Stimulated activated CD4-positive, alpha-beta T cell treated with anti-CD3 and anti-CD28 coated beads, Interleukin-12 subunit alpha, Interleukin-12 subunit beta, amount 100 ng/mL, for 24 hours (primary cell): ENCODE results near the gene MUTYH.
"Not testable (repeated sequence)": the region's sequence is repeated elsewhere in the genome, so short reads cannot be mapped to it uniquely, and the experiment has no call there.

ENCODE experiments used
- DNase-seq, 2 experiments: peaks; one replicate each; pipeline ENCODE4 v3.0.0-alpha.2; 2020; ENCODE audit warnings: low read depth in 2 of 2

Gene MUTYH

DNA sequence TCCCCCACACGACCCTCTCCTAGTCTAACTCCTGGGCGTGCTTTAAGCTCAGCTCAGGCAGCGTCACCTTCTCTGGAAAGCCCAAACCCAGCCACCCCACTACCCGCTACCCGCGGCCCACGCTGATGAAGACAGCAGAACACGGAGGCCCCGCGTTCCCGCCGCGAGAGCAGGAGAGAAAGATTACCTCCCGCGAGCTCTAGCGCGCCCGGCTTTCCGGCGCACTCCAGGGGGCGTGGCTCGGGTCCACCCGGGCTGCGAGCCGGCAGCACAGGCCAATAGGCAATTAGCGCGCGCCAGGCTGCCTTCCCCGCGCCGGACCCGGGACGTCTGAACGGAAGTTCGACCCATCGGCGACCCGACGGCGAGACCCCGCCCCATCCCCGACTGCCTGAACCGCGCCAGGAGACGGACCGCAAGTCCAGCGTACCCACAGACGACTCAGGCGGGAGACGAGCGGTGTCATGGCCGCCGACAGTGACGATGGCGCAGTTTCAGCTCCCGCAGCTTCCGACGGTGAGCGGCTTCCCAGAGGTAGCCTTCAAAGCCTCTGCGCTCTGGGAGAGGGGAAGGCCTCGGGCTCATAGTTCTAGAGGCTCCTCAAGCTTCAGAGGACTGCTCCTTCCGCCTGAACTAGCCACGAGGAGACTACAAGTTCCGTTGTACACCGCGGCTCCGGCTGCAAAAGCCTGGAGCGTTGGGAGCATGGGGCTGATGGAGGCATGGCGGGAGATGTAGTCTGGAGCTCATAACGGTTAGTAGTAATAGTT is at the start of gene MUTYH, which contains the start of gene TOE1:
MUTYH (minus strand) TSS at position 652 of the 770 bp plus-strand sequence. CDS start 5,935 bp downstream, outside the sequence.
TOE1 (plus strand) TSS at position 382 of the 770 bp plus-strand sequence; CDS start at position 465, 83 bp downstream.
- peak; percentile 89 to 99 for DNase-seq

DNA sequence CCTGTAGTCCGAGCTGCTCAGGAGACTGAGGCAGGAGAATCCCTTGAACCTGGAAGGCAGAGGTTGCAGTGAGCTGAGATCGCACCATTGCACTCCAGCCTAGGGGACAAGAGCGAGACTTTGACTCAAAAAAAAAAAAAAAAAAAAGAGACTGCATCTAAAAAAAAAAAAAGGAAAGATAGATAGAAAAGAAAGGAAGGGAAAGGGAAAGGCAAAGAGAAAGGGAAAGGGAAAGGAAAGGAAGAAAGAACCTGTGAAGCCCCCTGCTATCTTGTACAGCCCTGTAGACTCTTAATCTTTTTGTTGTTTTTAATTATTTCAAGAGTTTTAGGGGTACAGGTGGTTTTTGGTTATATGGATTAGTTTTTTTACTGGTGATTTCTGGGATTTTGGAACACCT is 46.0 kb upstream of the MUTYH start:
- no peak for DNase-seq

DNA sequence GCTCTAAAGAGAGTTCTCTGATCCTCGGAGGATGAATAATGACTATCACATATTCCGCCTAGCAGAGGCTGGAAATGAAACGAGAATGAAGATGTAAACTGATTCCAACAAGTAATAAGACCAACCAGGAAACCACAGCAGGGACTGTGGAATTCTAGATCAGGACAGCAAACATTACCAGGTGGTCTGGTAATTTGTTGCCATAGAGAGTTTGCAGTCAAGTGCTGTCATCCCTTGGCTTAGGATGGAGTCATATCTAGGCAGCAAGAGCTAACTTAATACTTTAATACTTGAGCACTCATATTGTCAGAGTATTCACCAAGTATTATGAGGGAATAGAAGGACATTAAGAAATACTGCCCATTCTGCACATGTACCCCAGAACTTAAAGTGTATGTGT is 45.1 kb upstream of the MUTYH start:
- DNase-seq, result no peak

DNA sequence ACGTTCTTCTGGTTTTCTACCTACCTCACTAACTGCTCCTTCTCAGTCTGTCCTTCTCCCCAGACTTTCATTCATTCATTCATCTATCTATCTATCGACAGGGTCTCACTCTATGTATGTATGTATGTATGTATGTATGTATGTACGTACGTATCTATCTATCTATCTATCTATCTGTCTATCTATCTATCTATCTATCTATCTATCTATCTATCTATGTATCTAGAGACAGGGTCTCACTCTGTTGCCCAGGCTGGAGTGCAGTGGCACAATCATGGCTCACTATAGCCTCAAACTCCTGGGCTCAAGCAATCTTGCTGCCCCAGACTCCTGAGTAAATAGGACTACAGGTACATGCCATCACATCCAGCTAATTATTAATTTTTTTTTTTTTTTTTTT is 44.0 kb upstream of the MUTYH start:
- not testable (repeated sequence) for DNase-seq

DNA sequence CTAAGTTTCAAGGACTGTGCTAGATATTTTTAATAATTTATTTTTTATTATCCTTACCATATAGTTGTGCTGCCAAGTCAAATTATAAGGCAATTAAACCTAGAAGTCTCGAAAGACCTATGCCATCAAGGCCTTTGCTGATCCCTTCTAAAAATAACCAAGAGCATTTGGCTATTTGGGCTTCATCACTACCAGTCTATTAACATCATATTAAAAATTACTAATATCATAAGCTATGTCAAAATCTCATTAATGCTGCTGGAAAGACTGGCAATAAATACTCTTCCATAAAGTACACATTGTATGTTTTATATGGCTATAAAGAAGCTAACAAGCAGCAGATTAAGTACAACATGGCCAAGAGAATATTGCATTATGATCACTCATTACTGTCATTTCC is 43.0 kb upstream of the MUTYH start:
- no peak for DNase-seq

DNA sequence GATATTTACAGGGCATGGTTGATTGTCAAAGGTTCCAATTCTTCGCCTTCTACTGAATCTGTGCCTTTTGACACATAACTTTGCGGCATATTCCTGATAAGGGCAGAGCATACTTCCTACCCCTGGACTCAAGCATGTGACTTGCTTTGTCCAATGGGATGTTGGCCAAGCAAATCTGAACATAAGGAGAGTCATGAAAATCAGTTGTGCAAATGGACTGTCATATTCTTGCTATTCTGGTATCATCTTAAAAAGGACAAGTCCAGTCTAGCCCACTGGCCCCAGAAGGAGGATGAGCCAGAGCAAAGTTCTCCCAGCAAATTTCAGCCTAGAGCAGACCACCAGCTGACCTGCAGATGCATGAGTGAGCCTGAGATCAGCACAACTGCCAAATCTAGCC is 41.0 kb upstream of the MUTYH start:
- DNase-seq, result no peak

DNA sequence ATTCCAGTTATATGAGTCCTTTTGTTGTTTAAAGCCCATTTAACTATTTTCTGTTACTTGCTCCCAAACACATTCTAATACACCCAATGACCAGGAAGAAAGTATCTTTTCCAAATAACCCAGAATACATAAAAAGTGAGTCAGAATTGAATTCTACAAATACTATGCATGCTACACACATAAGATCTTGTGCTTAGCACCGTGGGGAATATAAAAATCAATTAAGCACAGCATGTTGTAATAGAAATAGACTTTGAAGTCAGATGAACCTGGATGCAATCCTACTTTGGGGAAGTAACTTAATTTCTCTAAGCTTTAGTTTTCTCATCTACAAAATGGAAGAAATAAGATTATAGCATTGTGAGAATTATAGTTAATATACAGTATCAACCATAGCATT is 40.5 kb upstream of the MUTYH start:
- DNase-seq, result no peak

DNA sequence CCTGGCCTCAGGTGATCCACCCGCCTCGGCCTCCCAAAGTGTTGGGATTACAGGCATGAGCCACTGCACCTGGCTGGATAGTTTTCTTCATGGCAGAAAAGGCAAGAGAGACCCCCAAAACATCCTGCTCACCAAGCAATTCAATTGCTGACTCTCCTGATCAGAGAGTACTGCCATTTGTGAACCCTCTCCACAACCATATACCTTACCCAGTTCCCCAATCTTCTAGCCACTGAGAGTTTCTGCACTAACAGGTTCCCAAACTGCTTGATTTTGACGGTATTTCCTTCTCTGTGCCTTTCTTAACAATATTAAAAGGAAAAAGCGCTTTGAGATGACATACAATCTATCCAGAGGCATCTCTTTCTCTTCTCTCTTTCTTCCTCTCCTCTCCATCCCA is 39.9 kb upstream of the MUTYH start:
- no peak for DNase-seq

DNA sequence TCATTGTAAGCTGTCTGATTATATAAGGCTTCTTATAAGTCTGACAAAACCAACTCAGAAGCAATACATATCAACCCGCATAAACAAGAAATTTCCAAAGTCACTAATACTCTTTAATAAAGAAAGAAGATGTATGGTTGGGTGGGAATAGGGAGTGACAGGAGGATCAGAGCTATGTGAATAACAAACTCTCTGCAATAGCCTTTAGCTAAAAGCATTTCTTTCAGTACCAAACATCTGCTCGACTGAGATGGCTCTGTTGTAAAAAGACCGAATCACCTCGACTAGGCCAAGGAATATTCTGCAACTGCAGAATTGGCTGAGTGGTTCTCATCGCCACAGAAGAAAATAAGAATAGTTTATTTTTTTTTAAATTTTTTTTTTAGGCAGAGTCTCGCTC is 39.3 kb upstream of the MUTYH start:
- no peak for DNase-seq

DNA sequence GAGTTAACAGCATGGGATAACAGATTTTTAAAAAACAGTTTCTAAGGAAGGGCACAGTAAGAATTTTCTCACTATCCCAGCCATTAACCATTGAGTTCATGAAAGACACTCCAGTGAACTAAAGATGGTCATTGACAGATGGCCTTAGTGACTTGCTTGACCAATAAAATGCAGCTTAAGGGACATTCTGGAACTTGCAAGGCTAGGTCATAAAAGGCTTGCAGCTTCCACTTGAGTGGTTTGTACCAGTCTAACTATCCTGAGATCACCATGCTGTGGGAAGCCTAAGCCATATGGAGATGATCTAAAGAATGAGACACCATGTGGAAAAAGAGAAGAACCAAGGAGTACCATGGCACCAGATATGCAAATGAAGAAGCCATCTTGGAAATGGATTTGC is 37.9 kb upstream of the MUTYH start:
- DNase-seq, result no peak

DNA sequence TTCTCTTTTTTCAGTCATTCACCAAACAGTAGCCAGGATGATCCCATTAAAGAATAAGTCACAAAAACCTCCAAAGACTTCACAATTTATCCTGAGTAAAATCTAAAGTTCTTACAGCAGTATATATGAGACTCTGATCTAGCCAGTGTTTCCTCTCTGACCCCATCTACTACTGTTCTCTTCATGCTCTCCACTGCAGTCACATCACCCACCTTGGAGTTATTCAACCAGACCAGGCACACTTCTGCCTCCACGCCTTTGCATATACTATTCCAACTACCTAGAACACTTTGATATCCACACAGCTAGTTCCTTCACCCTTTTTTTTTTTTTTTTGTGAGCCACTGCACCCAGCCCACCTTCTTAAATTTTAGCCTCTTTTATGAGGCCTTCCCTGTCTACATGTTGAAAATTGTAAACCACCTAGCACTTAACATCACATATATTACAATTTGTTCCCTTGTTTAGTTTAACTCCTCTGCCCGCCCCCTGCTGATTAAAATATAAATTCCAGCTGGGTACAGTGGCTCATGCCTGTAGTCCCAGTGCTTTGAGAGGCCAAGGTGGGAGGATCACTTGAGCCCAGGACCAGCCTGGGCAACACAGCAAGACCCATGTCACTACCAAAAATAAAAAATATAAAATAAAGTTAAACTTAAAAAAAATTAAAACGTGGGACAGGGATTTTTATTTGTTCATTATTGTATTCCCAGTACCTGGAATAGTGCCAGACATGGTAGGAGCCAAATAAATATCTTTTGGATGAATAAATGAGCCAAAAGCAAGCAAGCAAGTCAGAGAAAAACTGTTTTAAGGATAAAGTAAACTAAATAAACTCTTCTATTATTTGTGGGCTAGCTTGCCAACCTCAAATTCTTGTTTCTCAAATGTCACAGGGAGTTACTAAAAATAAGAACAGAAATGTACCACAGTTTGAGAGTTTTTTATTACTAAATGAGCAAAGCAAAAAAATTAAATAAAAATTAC is 35.2 kb upstream of the MUTYH start:
- DNase-seq, result no peak

DNA sequence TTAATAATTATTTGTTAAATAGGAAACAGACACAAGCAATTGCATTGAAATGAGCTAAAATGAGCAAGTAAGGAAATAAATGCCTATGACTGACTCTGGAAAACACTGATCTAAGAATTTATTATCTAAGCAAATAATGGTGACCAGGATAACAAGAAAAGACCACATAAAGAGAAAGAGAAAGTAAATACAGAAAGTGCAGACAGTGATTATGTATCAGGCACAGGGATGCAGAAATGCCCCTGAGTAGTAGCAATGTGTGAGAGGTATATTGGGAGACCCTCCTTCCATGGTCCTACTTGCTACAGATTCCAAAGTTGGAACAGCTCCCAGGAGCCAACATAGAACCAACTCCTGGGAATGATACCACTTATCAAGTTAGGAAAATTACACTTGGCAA is 33.3 kb upstream of the MUTYH start:
- DNase-seq, result no peak

DNA sequence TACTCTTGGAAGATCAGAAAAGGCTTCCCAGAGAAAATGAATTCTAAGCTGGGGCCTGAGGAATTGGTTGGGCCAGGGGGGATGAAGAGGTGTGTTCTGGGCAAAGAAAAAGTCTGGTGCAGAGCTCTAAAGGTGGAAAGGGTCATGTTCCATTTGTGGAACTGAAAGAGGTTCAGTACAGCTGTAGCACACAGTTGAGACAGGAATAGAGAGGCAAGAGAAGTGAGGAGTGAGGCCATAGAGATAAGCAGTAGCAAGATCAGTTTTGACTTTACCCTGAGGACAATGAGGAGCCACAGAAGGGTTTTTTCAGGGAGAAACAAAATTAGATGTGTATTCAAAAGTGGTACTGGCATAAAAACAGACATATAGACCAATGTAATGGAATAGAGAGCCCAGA is 30.3 kb upstream of the MUTYH start:
- no peak for DNase-seq

DNA sequence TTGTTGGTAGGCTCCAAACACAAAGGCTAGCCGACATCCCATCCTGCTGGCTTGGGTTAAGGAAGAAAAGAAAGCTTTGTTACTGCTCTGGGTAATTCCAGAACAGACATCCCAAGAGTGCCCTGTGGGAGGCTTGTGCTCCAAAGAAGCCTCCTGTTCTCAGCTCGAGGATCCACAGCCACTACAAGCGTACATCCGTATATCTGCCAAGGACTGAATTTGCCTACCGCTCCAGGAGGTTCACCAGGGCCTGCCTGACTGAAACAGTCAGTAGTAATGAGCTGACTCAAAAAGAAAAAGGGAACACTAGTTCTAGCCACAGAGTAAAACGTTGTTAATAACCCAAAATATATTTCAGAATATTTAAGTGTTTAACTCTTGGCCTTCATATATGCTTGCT is 24.8 kb upstream of the MUTYH start:
- DNase-seq, result no peak

DNA sequence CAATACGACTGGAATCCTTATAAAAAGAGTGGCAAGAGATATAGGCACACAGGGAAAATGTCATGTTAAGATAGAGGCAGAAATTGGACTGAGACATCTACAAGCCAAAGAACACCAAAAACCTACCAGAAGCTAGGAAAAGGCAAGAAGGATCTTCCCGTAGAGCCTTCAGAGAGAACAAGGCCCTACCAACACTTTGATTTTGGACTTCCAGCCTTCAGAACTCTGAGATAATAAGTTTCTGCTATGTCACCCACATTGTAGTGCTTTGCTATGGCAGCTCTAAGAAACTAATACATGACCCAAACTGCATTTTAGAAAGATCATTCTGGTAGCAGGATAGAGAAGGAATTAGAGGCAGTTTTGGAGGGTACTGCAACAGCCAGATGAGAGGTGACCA is 24.1 kb upstream of the MUTYH start:
- DNase-seq, result no peak

DNA sequence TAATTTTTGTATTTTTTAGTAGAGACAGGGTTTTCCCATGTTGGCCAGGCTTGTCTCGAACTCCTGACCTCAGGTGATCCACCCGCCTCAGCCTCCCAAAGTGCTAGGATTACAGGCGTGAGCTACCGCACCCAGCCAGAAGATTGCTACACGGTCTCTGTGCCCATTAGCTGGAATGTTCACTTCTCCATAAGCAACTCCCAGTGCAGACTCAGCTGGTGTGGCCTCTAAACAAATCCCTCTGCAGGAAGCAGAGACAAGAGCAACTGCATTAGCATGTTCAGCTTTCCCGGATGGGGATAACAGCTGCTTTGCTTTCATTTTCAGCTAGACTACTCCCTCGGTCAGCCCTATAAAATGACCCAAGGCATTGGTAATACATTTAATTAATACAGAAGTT is 20.7 kb upstream of the MUTYH start:
- not testable (repeated sequence) for DNase-seq

DNA sequence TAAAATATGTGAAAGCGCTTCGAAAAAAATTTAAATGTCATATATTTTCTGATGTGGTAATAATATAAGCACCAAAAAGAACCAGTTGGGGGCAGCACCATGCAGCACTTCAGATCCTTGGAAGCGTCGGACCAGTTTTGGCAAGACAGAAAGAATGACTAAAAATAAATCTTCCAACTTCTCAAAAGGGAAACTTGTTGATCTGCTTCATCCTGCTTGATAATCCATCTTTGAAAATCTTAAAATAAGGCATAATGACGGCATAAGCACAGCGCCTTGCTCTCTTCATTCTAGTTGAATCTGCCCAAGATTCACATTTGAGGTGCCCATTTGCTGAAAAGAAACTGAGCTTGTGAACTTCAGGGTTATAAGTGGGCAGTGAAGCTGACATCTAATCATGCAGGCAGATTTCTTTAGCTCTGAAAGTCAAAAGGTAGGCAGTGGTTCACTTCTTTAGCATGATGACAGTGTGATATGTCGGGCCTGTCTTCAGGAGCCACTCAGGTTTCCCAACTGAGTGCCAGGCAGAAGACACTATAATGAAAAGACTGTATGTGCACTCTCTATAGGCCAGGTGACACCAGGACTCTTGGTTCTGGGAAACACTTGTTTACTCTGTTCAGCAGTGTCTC is 19.8 kb upstream of the MUTYH start:
- DNase-seq, result peak in 1 of 2 experiments; percentile 50

DNA sequence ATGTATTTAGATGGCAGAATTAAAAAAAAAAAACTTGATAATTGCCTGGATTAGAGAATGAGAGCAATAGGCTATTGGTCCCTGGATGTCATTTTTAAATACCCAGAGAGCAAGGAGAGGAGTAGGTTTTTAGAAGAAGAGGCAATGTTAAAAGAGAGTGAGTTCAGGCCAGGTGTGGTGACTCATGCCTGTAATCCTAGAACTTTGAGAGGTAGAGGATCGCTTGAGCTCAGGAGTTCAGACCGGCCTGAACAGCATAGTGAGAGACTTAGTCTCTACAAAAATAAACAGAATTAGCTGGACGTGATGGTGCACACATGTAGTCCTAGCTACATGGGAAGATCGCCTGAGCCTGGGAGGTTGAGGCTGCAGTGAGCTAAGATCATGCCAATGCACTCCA is 15.9 kb upstream of the MUTYH start:
- no peak for DNase-seq

DNA sequence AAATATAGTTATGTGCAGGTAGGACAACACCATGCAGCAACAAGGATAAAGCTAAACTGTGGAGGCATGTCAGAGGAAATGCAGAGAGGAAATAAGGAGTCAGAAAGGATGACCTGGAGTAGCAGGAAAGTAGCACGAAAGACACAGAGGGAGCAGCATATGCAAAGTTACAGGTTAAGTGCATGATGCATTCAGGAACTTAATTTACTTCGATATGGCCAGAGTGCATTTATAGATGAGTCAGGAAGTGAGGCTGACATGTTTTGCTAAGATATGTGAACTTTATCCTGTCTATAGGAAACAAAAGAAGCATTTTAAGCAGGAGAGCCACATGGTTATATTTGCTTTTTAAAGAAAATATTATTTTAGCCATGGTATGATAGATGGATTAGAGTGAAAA is 15.4 kb upstream of the MUTYH start:
- no peak for DNase-seq

DNA sequence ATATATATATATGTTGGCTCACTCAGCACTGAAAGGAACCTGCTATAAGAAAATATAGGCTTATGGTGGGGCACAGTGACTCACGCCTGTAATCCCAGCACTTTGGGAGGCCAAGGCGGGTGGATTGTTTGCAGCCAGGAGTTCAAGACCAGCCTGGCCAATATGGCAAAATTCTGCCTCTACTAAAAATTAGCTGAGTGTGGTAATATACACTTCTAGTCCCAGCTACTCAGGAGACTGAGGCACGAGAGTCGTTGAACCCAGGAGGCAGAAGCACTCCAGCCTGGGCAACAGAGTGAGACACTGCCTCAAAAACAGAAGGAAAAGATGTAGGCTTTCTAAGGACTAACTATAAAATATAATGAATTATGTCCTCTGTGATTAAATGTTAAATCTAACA is 14.6 kb upstream of the MUTYH start:
- no peak for DNase-seq

DNA sequence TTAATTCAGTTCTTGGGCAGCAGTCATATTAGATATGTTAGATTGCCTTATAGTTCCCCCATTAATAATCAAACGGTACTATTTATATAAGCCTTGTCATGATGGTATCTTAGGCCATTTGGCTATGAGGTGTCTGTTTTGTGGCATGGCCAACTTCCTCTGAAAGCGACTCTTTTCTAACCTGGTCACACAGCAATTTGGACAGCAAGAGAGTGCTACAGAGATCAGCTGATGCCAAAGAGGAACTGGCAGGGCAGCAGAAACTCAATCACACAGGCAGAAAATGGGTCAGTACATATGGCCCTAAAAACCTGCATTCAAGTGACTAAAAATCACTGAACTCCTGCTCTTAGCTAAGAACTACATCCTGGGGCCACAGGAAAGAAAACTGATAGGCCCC is 13.4 kb upstream of the MUTYH start:
- DNase-seq, result no peak

DNA sequence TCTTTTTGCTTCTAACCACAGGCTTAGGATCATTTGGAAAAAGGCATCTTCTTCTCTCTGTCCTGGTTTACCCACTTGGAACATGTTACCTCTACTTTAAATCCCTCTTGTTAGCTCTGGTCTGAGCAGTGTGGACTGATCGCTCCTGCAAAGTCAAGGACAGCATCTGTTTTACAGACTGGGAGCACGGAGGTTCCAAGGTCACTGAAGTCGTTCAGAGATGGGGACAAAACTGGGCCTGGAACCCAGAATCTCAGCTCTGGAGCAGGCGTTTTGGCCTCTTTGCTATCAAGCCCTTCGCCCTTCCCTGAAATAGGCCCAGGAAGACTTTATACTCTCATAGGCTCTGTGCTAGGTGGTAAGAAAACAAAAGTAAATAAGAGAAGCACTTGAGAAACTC is 11.3 kb upstream of the MUTYH start:
- no peak for DNase-seq
